GM23338 (cell line): ENCODE data around the gene PRPSAP1. TPM values are rescaled to one million over a fixed set of nuclear protein-coding genes. Genes with fewer than 3 reads are reported as not detected.
A peak's percentile ranks its signal among the peaks of the same experiment; 100 is the strongest.

Experiments used
- ATAC-seq: fragments of 200-7000 bp; cut with Tn5 transposase; 3 replicates; pipeline ENCODE4 v1.9.1; 2020
- DNase-seq: peaks from one replicate; pipeline ENCODE4 v3.0.0-alpha.2; 2015; ENCODE audit warnings: low spot score
- H2AFZ ChIP-seq: fragments of 200-600 bp; sonication (generic); 2 replicates; pipeline ENCODE4 v1.8.0; 2016; ENCODE audit warnings: antibody characterized with exemption, mild to moderate bottlenecking, moderate library complexity
- H3F3A ChIP-seq: fragments of 200-600 bp; sonication (generic); replicated peaks from 2 replicates; pipeline ENCODE4 v1.8.0; 2017; ENCODE audit warnings: antibody characterized with exemption, mixed run types, low read depth
- H3K27ac ChIP-seq: fragments of 200-600 bp; sonication (generic); 2 replicates; pipeline ENCODE4 v1.6.1; 2016; ENCODE audit warnings: low read depth
- H3K27me3 ChIP-seq: fragments of 200-600 bp; sonication (generic); 2 replicates; pipeline ENCODE4 v1.8.0; 2016; ENCODE audit warnings: mild to moderate bottlenecking, mixed run types, moderate library complexity; ENCODE audit not compliant: insufficient read depth
- H3K36me3 ChIP-seq: fragments of 200-600 bp; sonication (generic); 2 replicates; pipeline ENCODE4 v1.8.0; 2016; ENCODE audit warnings: mild to moderate bottlenecking; ENCODE audit not compliant: insufficient read depth
- H3K4me1 ChIP-seq: fragments of 200-600 bp; sonication (generic); 2 replicates; pipeline ENCODE4 v1.8.0; 2016; ENCODE audit warnings: mild to moderate bottlenecking, moderate library complexity; ENCODE audit not compliant: insufficient read depth
- H3K4me2 ChIP-seq: fragments of 200-600 bp; sonication (generic); 2 replicates; pipeline ENCODE4 v1.7.1; 2017; ENCODE audit warnings: mixed run types
- H3K4me3 ChIP-seq: fragments of 200-600 bp; sonication (generic); 2 replicates; pipeline ENCODE4 v1.6.1; 2016; ENCODE audit warnings: mixed run types
- H3K79me2 ChIP-seq: fragments of 200-600 bp; sonication (generic); replicated peaks from 2 replicates; pipeline ENCODE4 v1.8.0; 2017; ENCODE audit warnings: mild to moderate bottlenecking; ENCODE audit not compliant: insufficient read depth
- H3K9me2 ChIP-seq: fragments of 200-600 bp; sonication (generic); 2 replicates; pipeline ENCODE4 v1.8.0; 2017; ENCODE audit not compliant: insufficient read depth
- H4K20me1 ChIP-seq: fragments of 200-600 bp; sonication (generic); replicated peaks from 2 replicates; pipeline ENCODE4 v1.8.0; 2017; ENCODE audit warnings: mild to moderate bottlenecking; ENCODE audit not compliant: insufficient read depth
- H3K27ac Mint-ChIP-seq: 2 replicates; pipeline ENCODE4 v1.8.0; 2020; ENCODE audit warnings: inconsistent platforms, mild to moderate bottlenecking, moderate library complexity, mixed read lengths
- H3K27me3 Mint-ChIP-seq: 3 replicates; pipeline ENCODE4 v1.8.0; 2022; ENCODE audit warnings: low read depth, mild to moderate bottlenecking, moderate library complexity, mixed read lengths, inconsistent platforms; ENCODE audit not compliant: insufficient read depth, poor library complexity
- H3K36me3 Mint-ChIP-seq: 3 replicates; pipeline ENCODE4 v1.8.0; 2021; ENCODE audit warnings: low read depth, mild to moderate bottlenecking, inconsistent platforms, moderate library complexity, mixed read lengths
- H3K4me1 Mint-ChIP-seq: 3 replicates; pipeline ENCODE4 v1.8.0; 2020; ENCODE audit warnings: mild to moderate bottlenecking, inconsistent platforms, mixed read lengths
- H3K4me3 Mint-ChIP-seq: 3 replicates; pipeline ENCODE4 v1.8.0; 2021; ENCODE audit warnings: moderate library complexity, mild to moderate bottlenecking, inconsistent platforms, mixed read lengths
- H3K9me3 Mint-ChIP-seq: 3 replicates; pipeline ENCODE4 v1.8.0; 2020; ENCODE audit warnings: moderate library complexity, mild to moderate bottlenecking, inconsistent platforms, mixed read lengths
- POLR2AphosphoS5 ChIP-seq: IDR thresholded peaks from 2 replicates; pipeline ENCODE4 v1.6.1; 2016; ENCODE audit warnings: antibody characterized with exemption, low read depth
- polyA plus RNA-seq: library from polyadenylated mRNA; unstranded; fragments of >200 nt; fragmentation: Nextera tagmentation; extraction: Ambion mirVana; gene quantifications from 2 replicates; pipeline ENCODE4 v1.2.1, GENCODE V29; 2016
- total RNA-seq: library from RNA; depleted of rRNA; stranded (reverse); fragments of >200 nt; shearing (Covaris generic); gene quantifications from 2 replicates; pipeline ENCODE4 v1.2.3, GENCODE V29; 2014
- TF ChIP-seq, protein P1 (sequence below): fragments of 250-450 bp; sonication (Bioruptor Pico); IDR thresholded peaks from 2 replicates; pipeline ENCODE4 v1.5.0; 2020; ENCODE audit warnings: mild to moderate bottlenecking, moderate library complexity

PRPSAP1 gene
- total and polyA plus RNA-seq, 2 experiments from 2014 or later, result 39.5 to 58.8 TPM

GRCh38 chr17:76386966-76387765, 33.5 kb upstream of the PRPSAP1 start:
- Histone ChIP-seq H3K36me3 (no peaks in the 10 kb centered on the region), H2AFZ (no peak overlapping the region), H3K4me1 (peaks cover 22% of the 10 kb centered on the region), H3K4me2 (no peak overlapping the region), H3K27ac (no peak overlapping the region), H3F3A (peaks cover 20% of the 10 kb centered on the region), H3K27me3 (peaks cover 44% of the 10 kb centered on the region), H3K79me2 (no peaks in the 10 kb centered on the region), H3K9me2 (no peaks in the 10 kb centered on the region), H3K4me3 (no peak overlapping the region), H4K20me1 (no peaks in the 10 kb centered on the region)
- Mint-ChIP-seq H3K4me3 (no peak overlapping the region), H3K27ac (no peak overlapping the region), H3K9me3 (no peaks in the 10 kb centered on the region; the same call in 1 of the 3 replicates), H3K27me3 (peaks cover 45% of the 10 kb centered on the region), H3K36me3 (peaks cover 26% of the 10 kb centered on the region), H3K4me1 (peaks cover 27% of the 10 kb centered on the region)
- ATAC-seq (no peak), DNase-seq (no peak)
- TF ChIP-seq POLR2AphosphoS5, result peak; percentile 33; the same call in 1 of the 2 replicates
- TF ChIP-seq, protein P1, sequence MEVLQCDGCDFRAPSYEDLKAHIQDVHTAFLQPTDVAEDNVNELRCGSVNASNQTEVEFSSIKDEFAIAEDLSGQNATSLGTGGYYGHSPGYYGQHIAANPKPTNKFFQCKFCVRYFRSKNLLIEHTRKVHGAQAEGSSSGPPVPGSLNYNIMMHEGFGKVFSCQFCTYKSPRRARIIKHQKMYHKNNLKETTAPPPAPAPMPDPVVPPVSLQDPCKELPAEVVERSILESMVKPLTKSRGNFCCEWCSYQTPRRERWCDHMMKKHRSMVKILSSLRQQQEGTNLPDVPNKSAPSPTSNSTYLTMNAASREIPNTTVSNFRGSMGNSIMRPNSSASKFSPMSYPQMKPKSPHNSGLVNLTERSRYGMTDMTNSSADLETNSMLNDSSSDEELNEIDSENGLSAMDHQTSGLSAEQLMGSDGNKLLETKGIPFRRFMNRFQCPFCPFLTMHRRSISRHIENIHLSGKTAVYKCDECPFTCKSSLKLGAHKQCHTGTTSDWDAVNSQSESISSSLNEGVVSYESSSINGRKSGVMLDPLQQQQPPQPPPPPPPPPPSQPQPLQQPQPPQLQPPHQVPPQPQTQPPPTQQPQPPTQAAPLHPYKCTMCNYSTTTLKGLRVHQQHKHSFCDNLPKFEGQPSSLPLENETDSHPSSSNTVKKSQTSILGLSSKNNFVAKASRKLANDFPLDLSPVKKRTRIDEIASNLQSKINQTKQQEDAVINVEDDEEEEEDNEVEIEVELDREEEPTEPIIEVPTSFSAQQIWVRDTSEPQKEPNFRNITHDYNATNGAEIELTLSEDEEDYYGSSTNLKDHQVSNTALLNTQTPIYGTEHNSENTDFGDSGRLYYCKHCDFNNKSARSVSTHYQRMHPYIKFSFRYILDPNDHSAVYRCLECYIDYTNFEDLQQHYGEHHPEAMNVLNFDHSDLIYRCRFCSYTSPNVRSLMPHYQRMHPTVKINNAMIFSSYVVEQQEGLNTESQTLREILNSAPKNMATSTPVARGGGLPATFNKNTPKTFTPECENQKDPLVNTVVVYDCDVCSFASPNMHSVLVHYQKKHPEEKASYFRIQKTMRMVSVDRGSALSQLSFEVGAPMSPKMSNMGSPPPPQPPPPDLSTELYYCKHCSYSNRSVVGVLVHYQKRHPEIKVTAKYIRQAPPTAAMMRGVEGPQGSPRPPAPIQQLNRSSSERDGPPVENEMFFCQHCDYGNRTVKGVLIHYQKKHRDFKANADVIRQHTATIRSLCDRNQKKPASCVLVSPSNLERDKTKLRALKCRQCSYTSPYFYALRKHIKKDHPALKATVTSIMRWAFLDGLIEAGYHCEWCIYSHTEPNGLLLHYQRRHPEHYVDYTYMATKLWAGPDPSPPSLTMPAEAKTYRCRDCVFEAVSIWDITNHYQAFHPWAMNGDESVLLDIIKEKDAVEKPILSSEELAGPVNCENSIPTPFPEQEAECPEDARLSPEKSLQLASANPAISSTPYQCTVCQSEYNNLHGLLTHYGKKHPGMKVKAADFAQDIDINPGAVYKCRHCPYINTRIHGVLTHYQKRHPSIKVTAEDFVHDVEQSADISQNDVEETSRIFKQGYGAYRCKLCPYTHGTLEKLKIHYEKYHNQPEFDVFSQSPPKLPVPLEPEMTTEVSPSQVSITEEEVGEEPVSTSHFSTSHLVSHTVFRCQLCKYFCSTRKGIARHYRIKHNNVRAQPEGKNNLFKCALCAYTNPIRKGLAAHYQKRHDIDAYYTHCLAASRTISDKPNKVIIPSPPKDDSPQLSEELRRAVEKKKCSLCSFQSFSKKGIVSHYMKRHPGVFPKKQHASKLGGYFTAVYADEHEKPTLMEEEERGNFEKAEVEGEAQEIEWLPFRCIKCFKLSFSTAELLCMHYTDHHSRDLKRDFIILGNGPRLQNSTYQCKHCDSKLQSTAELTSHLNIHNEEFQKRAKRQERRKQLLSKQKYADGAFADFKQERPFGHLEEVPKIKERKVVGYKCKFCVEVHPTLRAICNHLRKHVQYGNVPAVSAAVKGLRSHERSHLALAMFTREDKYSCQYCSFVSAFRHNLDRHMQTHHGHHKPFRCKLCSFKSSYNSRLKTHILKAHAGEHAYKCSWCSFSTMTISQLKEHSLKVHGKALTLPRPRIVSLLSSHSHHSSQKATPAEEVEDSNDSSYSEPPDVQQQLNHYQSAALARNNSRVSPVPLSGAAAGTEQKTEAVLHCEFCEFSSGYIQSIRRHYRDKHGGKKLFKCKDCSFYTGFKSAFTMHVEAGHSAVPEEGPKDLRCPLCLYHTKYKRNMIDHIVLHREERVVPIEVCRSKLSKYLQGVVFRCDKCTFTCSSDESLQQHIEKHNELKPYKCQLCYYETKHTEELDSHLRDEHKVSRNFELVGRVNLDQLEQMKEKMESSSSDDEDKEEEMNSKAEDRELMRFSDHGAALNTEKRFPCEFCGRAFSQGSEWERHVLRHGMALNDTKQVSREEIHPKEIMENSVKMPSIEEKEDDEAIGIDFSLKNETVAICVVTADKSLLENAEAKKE (CRISPR knock-in tag), result no peak
